Inferior parietal cortex (tissue), 1 donor: ENCODE measurements around the gene E2F2.

ENCODE experiments used
- DNase-seq: peaks from one replicate; pipeline ENCODE4 v3.0.0-alpha.2; 2016; ENCODE audit errors: extremely low spot score

Gene E2F2

GRCh38 chr1:23563003-23563402, 32.0 kb upstream of the E2F2 start:
- DNase-seq, result no peak

DNA sequence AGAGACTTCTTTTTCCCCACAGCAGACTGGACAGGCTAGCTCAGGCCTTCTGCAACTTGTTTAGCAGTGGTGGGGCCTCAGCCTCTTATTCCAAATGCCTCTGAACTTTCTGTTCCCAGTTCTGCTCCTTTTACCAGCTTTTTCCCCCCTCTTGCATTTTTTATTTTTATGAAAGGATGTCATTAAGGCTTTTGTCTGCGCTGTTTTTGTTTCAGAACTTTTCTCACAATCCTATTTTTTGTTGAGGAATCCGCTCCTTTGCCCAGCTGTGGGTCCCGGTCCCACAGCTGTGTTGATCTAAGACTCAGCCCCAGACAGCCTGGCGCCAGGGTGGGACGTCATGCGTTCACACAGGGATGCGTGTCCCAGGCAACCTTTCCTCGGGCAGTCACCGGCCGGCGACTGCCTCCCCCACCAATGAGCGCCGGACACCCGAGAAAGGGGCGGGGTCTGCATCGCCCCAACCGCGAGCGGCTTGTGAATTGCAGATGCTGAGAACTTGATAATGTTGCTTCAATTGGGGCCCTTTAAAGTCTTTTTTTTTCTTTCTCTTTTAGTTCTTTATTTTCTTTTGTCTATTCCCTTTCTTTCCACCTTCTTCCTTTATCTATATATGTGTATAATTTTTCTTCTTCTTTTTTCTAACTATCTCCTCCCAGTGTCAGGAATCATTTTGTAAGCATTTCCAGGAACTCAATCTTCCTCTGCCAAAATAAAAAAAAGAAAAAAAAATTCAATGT, 31.3 kb upstream of the E2F2 start:
- DNase-seq, result peak; percentile 82

GRCh38 chr1:23561813-23562100, 30.7 kb upstream of the E2F2 start:
- DNase-seq, result no peak

- no peak for DNase-seq
Measured at GRCh38 chr1:23561076-23561812, 30.2 kb upstream of the E2F2 start.

DNA sequence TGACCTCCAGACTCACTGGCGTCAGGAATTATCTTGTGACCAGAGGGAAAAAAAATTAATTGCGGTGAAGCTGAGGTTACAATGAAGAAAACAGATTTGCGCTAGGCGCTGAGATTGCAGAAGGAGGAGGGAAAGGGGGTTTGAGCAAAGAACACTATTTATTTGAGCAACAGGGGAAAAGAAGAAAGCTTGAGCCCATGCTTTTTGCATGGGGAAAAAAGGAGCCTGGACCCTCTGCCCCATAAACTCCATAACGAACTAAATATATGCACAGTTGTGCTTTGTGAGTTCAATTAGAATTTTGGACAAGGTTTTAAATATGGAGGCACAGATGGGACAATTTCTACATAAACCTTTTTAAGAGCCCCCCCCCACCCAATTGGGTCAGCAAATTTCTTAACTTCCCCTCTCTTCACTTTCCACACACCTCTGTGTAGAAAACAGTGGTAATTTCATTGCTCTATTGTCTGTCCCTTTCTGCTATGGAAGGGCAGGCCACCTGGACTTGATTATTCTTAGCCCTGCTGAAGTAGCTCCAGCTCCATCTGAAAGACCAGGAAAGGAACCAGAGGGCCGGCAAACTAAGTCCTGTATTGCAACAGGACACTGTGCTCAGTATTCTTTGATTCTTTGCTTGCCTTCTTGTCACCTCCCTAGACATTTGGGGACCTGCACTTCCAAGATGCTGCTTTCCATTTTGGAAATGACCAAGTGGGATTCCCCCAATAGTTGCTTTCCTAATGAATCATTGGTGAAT, 29.1 kb upstream of the E2F2 start:
- DNase-seq, result no peak

- DNase-seq, result peak; percentile 87
Measured at GRCh38 chr1:23559136-23559984, 28.3 kb upstream of the E2F2 start, which contains the start of gene ID3. TSS of gene ID3 (minus strand) at chr1:23559501. CDS start at chr1:23559426, 75 bp downstream.

DNA sequence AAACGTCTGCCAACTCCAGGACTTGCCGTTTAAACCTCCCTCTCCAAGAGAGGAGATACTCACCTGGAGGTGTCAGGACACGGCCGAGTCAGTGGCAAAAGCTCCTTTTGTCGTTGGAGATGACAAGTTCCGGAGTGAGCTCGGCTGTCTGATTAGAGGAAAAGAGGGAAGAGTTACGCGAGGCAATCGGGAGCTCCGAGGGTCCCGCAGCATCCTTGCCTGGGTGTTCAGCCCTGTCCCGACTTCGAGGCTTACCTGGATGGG, 27.8 kb upstream of the E2F2 start:
- DNase-seq, result no peak

GRCh38 chr1:23558140-23558871, 27.3 kb upstream of the E2F2 start:
- no peak for DNase-seq

GRCh38 chr1:23557471-23558124, 26.6 kb upstream of the E2F2 start:
- DNase-seq, result no peak

- DNase-seq, result no peak
Measured at GRCh38 chr1:23556635-23557470, 25.8 kb upstream of the E2F2 start.

GRCh38 chr1:23555986-23556634, 25.1 kb upstream of the E2F2 start:
- no peak for DNase-seq

- DNase-seq, result no peak
Measured at GRCh38 chr1:23555270-23555985, 24.4 kb upstream of the E2F2 start.

DNA sequence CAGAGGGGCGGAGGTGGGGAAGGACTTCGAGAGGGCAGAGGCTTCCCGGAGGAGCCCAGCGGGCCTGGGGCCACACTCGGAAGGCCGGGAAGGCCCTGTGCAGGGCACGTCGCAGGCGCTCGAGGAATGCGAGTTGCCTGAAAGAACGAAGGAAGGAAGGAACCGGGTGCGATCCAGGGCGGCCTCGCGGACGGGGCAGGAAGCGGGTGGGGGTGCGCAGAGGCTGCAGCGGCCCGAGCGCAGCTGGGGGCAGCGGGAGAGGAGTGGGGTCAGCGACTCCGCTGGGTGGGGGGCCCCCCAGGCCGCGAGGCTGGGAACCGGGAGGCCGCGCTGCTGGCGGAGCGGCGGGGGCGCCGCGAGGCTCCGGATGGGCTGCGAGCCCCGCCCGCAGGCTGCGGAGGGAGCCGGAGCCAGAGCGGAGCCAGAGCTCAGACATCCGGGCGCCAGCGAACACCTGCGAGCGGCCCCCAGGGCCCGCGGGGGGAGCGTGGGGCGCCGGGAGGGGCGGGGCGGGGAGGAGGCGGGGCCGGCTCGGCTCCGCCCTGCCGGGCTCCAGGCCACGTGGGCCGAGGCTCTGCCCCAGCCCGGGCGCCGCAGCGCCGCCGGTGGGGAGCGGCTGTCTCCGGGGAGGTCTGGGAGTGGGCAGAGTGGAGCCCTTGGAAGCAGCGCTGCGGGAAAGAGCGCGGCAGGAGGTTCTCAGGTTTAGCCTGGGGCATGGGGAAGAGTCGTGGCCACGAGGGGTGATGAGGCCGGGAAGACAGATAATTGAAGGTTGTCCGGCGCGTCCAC, 23.6 kb upstream of the E2F2 start:
- peak; percentile 72 for DNase-seq

GRCh38 chr1:23554127-23554480, 23.1 kb upstream of the E2F2 start:
- DNase-seq, result no peak

DNA sequence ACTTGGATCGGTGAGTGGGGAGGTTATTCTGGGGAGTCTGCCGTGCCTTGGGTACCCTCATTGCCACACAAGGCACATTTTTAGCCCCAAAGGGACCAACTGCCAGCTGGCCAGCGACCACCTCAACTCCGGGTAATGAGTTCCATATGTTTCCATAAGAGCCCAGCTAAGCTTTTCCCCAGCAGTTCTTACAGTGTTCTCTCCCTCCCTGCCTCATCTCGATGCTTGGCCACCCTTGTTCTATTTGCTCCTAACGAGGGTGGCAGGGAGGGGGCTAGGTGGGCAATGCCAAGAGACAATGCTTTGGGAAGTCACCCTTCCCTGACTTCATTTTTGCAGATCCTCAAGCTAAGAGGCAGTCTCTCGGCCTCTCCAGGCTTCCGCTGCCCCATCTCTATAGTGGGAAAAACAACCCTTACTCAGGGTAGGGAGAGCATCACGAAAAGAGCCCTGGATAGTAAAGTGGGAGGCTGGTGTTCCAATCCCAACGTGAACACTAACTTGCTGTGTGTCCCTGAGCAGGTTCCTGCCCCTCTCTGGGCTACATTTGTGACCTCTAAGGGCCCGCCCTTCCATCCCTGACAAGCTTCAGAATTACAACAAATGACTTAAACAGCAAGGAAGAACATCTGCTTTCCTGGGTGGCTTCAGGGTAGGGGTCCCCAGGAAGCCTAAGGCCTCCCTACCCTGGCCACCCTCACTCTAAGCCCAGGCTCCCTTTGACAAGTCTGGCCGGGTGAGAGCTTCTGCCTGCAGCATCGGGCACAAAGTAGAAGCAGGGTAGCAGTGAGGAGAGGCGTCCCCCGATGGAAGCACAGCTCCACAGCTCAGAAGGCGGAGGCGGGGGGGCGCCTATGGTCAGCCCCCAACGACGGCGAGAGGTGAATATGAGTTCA, 22.4 kb upstream of the E2F2 start:
- DNase-seq, result no peak

DNA sequence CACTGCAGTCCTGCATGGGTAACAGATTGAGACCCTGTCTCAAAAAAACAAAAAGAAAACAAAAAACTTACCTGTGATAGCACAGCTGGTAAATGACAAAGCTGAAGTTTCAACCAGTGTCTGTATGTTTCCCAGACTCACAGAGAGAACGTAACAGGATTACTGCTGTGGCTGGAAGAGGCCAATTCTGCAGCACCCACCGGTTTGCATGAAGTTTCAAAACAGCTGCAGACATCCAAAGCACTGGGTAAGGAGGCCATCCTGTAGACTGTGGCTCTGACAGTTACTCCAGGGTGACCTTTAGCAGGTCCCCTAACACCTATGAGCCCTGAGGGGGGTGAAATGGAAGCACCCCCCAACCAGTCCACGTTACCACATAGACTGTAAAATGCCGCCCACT, 20.8 kb upstream of the E2F2 start:
- DNase-seq, result no peak

DNA sequence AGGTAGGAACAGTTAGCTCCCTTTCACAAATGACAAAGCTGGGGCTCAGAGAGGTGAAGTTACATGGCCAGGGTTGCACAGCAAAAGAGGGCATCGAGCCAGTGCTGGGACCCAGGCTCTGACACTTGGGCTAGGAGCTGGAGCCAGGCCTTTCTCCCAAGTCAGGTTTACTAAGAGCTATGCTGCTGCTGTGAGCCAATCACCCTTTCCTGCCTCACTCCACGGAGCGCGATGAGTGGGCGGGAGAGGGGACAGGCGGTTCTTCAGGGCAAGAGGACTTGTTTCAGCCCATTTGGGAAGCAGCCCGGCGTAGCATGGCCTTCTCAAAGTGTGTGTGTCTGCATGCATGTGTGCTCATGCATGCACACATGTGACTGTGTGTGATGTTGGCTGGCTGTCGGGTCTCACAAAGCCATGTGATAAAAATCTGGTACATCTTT, 17.7 kb upstream of the E2F2 start:
- no peak for DNase-seq
